Neural crest cell (in vitro differentiated cells): ENCODE results near the gene FREY1. TPM values are rescaled to one million over a fixed set of nuclear protein-coding genes. Genes with fewer than 3 reads are reported as not detected.
A peak's percentile ranks its signal among the peaks of the same experiment; 100 is the strongest.

Experiments used
- DNase-seq: peaks from one replicate; pipeline ENCODE4 v3.0.0; 2021; ENCODE audit warnings: low read depth, mixed read lengths, low spot score
- H3K27ac Mint-ChIP-seq: one replicate; pipeline ENCODE4 v1.8.0; 2021; ENCODE audit warnings: mild to moderate bottlenecking, mixed read lengths; ENCODE audit not compliant: unreplicated experiment
- H3K27me3 Mint-ChIP-seq: 2 replicates; pipeline ENCODE4 v1.8.0; 2021; ENCODE audit warnings: low read depth, mild to moderate bottlenecking, mixed read lengths
- H3K36me3 Mint-ChIP-seq: 2 replicates; pipeline ENCODE4 v1.8.0; 2021; ENCODE audit warnings: low read depth, mild to moderate bottlenecking, mixed read lengths
- H3K4me1 Mint-ChIP-seq: 2 replicates; pipeline ENCODE4 v1.8.0; 2021; ENCODE audit warnings: mixed read lengths
- H3K4me3 Mint-ChIP-seq: one replicate; pipeline ENCODE4 v1.8.0; 2021; ENCODE audit warnings: mild to moderate bottlenecking, mixed read lengths
- H3K9me3 Mint-ChIP-seq: 2 replicates; pipeline ENCODE4 v1.8.0; 2021; ENCODE audit warnings: mixed read lengths
- CTCF ChIP-seq: fragments of 200-600 bp; sonication (generic); conservative IDR thresholded peaks from 2 replicates; pipeline ENCODE4 v1.5.0; 2021; ENCODE audit warnings: antibody characterized with exemption, mild to moderate bottlenecking
- total RNA-seq: library from RNA; stranded (reverse); gene quantifications from 2 replicates; pipeline ENCODE4 v1.2.1, GENCODE V29; 2021

Gene FREY1
- total RNA-seq, 1 donor from 2014 or later = 3.3 TPM

GRCh38 chr11:45881708-45882368, 25.2 kb downstream of the FREY1 start:
- no peak for DNase-seq
- Mint-ChIP-seq H3K9me3 (no peaks in the 10 kb centered on the region), H3K27ac (no peak overlapping the region), H3K4me1 (peaks cover 10% of the 10 kb centered on the region), H3K4me3 (peak overlapping the region; percentile 58), H3K27me3 (peaks cover 14% of the 10 kb centered on the region), H3K36me3 (peaks cover 3% of the 10 kb centered on the region)
- TF ChIP-seq CTCF = no peak

GRCh38 chr11:45880772-45881570, 26.1 kb downstream of the FREY1 start:
- Mint-ChIP-seq H3K4me3 (no peak overlapping the region), H3K27ac (no peak overlapping the region), H3K27me3 (peaks cover 9% of the 10 kb centered on the region), H3K9me3 (no peaks in the 10 kb centered on the region), H3K4me1 (peaks cover 16% of the 10 kb centered on the region), H3K36me3 (peaks cover 3% of the 10 kb centered on the region)
- DNase-seq = no peak
- TF ChIP-seq CTCF = no peak

GRCh38 chr11:45879803-45880686, 27.0 kb downstream of the FREY1 start:
- no peaks in the 10 kb centered on the region for H3K9me3 Mint-ChIP-seq
- H3K27ac Mint-ChIP-seq = peak overlapping the region; percentile 15
- H3K4me1 Mint-ChIP-seq = peaks cover 13% of the 10 kb centered on the region
- H3K36me3 Mint-ChIP-seq = peaks cover 3% of the 10 kb centered on the region
- H3K27me3 Mint-ChIP-seq = peaks cover 6% of the 10 kb centered on the region
- no peak for TF ChIP-seq CTCF
- H3K4me3 Mint-ChIP-seq = no peak overlapping the region
- no peak for DNase-seq

- no peak for TF ChIP-seq CTCF
- Mint-ChIP-seq H3K36me3 (peaks cover 3% of the 10 kb centered on the region), H3K4me3 (no peak overlapping the region), H3K9me3 (no peaks in the 10 kb centered on the region), H3K27me3 (no peaks in the 10 kb centered on the region), H3K27ac (no peak overlapping the region), H3K4me1 (peaks cover 8% of the 10 kb centered on the region)
- no peak for DNase-seq
Measured at GRCh38 chr11:45877845-45878244, 29.2 kb downstream of the FREY1 start.

GRCh38 chr11:45877221-45877620, 29.9 kb downstream of the FREY1 start:
- Mint-ChIP-seq H3K36me3 (peaks cover 3% of the 10 kb centered on the region), H3K27me3 (no peaks in the 10 kb centered on the region), H3K27ac (no peak overlapping the region), H3K9me3 (no peaks in the 10 kb centered on the region), H3K4me1 (peaks cover 11% of the 10 kb centered on the region), H3K4me3 (no peak overlapping the region)
- TF ChIP-seq CTCF = no peak
- no peak for DNase-seq
